GM18505 (cell line): ENCODE data around the gene IL2RA.
A peak's percentile ranks its signal among the peaks of the same experiment; 100 is the strongest.

ENCODE experiments used
- ATAC-seq: cut with Tn5 transposase; IDR thresholded peaks from one replicate; pipeline ENCODE4 v1.9.1; 2021; ENCODE audit not compliant: unreplicated experiment
- POLR2A ChIP-seq: IDR thresholded peaks from 4 replicates; pipeline ENCODE4 v1.6.1; 2011; ENCODE audit warnings: borderline replicate concordance; ENCODE audit not compliant: insufficient read depth, insufficient read length; ENCODE audit errors: extremely low read depth

IL2RA gene

DNA sequence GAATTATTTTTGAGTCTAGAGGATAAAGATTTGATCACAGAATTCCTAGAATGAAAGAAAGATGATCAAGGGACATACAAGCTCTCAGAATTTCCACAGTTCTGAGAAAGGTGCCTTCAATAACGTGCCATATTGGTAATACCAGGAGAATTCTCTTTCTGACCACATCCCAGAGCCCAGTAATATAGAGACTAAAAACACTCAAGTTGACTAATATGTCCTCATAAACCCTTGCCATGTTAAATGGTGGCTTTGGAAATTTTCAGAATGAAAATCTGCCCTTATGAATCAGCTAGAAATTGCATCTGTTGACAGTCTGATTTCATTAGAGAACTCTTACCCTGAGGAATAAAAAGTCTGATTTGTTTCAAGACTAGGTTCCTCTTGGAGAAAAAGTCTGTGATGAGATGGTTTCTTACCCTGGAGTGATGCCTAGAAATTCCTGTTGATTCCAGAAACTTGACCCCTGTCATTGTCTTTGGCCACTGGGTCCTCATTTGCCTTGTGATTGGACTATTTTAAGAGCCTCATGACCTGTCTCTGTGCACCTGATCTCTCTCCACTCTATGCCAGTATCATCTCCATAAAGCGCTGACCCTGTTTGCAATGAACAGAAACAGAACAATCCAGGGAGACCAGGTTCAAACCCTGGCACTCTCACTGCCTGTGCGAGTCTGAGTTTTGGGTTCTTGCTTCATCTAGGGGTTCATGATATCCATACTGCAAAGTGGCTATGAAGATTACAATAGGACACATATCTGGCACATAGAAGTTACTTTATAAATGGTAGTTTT, 3.3 kb downstream of the IL2RA start:
- no peak for TF ChIP-seq POLR2A
- ATAC-seq = no peak

DNA sequence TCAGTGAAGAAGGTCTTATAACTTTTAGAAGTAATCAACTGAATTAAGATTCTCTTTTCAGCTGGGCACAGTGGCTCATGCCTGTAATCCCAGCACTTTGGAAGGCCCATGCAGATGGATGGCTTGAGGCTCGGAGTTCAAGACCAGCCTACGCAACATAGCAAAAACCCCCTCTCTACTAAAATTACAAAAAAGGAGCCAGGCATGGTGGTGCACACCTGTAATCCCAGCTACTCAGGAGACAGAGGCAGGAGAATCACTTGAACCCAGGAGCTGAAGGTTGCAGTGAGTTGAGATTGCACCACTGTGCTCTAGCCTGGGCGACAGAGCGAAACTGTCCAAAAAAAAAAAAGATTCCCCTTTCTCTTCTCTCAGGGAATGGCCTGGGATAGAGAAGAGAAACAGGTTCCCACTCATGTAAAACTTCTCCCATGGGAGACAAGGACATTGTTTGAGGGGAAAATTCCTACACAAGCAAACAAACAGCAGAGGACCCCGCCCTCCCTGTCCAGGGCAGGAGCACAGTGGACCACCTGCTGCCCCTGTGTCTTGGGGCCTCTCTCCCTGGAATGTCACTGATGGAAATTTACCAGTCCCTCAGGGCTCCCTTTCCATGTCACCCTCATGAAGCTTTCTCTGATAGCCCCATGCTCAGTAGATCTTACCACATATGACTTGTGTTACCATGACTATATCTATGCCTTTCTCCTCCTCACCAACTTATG, 5.6 kb downstream of the IL2RA start:
- no peak for ATAC-seq
- TF ChIP-seq POLR2A = no peak

DNA sequence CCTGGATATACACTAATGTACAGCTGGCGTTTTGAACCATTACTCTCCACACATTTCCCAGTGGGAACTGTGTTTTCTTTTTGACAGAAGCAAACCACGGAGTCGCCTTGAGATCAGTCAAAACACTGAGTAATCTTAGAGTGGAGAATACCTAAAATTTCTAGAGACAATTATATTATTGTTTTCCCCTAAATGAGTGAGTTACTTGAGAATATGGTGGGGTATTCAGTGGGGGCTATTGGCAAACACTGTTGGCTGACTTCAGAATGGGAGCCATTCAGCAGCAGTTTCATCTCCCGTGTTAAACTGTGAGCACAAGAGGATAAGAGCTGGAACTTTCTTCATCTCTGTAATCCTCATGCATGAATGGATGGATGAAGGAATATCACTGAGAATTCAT, 6.2 kb downstream of the IL2RA start:
- TF ChIP-seq POLR2A = no peak

DNA sequence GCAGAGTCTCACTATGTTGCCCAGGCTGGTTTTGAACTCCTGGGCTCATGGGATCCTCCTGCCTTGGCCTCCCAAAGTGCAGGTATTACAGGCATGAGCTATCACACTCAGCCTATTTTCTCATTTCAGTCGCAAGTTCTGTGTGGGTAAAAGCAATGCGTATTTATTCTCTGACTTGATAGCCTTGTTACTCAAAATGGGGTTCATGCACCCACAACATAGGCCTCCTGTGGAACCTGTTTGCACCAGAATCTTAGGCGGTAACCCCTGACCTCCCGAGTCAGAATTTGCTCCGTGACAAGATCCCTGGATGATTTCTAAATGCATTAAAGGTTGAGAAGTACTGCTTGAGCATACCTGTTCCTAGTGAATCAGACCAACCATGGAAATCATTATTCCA, 7.3 kb downstream of the IL2RA start:
- ATAC-seq = no peak

More for the DNA sequence above, 6.2 kb downstream of the IL2RA start:
- ATAC-seq = no peak

DNA sequence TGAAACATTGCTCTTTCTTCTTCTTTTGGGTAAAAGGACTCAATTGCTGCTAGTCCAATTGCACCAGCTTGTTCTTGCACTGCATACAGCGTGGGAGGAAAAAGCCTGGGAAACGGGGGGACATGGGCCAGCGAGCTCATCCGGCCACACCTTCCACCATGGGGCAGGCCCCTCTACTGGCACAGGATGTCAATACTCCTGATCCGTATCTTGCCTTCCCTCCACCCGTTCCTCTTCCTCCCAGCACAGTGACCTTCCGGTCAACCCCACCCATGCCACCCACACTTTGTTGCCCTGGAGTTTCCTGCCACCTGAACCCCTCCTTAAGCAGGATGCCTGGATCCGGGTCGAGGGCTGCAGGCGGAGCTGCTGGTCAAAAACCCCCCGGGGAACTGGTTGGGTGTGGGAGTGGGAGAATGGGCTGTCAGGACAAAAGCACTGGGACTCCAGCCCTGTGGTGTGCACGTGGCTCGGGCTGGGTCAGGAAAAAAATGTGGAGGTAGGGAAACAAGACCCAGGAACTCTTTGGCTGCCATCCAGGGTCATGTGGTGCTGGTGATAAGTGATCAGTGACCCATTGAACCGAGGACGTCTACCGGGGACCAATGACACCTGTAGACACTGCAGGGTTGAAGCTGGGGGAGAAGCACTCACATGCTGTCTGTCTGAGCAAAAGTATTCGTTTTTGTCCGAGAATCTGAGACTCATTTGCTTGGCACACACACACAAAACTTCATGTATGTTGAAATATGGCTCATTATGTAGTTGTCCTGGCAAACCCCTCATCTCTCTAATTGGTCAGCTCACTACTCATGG, 8.1 kb downstream of the IL2RA start:
- ATAC-seq = no peak
- TF ChIP-seq POLR2A = no peak

More for the DNA sequence above, 7.3 kb downstream of the IL2RA start:
- no peak for TF ChIP-seq POLR2A

GRCh38 chr10:6053303-6053702, 8.9 kb downstream of the IL2RA start:
- TF ChIP-seq POLR2A = no peak
- ATAC-seq = no peak

DNA sequence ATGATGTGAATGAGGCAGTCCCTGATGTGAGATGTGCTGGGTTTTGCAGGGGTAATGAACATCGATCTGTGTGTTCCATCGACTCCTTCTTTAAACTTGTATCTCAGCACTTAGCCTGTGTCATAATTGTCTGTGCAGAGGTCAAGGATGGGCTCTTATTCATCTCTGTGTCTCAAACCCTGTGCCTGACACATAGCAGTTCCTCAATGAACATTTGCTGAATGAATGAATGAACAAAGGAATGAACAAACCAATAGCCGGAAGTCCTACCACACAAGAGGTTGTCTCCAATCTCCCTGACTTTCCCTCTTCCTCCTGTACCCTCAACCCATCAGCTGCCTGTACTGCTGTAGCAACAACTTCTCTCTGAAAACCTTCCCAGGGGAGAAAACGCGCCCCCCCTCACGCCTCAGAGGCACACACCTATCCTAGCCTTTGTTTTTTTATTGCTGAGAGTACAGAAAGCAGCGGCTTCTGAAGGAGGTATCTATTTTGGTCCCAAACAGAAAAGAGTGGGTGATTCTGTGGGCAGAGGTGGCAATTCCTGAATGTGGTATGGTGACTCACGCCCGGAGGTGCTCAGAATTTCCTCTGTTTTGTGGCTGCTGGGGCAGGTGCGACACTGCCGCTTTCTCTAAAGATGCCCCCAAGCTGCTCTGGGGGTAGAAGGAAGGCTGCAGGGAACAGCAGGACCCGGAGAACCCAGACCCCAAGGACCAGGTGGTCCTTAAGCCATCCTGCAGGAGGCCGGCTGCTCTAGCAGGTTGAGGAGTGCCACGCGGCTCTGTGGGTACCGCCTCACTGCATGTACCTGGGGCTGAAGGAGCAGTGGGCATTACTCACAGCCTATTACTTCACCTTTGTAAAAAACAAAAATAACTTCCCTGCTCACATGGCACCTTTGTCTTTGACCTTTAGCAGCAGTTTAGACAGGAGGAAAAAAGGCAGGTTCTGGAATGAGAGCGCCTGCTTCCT, 9.6 kb downstream of the IL2RA start:
- TF ChIP-seq POLR2A = peak; percentile 35
- ATAC-seq = no peak

DNA sequence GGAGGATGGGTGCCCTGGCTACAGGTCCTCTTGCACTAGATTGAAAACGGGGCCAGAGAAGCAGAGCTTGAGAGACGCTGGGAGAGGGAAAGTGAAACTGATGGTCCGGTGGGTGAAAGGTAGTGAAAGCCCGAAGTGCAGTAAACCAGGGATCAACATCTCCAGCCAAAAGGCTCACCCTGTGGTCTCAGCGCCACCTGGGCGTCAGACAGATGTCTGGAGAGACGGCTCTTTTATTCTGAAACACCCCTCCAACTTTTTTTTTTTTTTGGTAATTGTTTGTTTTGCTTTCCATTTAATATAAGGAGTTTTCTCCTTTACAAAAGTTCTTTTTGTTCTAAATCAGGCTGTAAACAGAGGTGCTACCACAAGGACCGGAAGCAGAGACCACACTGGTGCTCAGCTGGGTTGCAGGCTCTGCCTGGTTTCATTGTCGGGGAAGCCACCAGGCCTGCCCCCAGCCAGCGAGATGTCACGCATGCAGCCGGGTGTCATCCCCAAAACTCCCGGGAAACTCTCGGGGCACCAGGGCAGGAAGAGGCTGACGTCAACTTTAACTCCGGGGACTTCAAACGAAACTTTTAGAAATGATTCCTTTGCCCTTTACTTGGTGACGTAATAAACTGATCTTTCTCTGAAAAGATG, 11.2 kb downstream of the IL2RA start:
- ATAC-seq = peak; percentile 75
- peak; percentile 61 for TF ChIP-seq POLR2A

DNA sequence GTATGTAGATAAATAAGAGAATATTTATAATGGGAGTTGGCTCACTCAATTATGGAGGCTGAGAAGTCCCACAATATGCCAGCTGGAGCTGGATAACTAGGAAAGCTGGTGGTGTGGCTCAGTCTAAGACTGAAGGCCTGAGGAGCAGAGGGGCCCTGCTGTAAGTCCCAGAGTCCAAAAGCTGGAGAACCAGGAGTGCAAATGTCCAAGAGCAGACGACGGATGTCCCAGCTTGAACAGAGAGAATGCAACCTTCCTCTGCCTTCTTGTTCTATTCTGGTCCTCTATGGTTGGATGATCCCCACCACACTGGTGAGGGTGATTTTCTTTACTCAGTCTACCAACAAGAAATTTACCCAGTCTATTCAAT, 13.2 kb downstream of the IL2RA start:
- ATAC-seq = no peak
- TF ChIP-seq POLR2A = no peak

GRCh38 chr10:6048281-6049030, 13.7 kb downstream of the IL2RA start:
- TF ChIP-seq POLR2A = no peak
- no peak for ATAC-seq

DNA sequence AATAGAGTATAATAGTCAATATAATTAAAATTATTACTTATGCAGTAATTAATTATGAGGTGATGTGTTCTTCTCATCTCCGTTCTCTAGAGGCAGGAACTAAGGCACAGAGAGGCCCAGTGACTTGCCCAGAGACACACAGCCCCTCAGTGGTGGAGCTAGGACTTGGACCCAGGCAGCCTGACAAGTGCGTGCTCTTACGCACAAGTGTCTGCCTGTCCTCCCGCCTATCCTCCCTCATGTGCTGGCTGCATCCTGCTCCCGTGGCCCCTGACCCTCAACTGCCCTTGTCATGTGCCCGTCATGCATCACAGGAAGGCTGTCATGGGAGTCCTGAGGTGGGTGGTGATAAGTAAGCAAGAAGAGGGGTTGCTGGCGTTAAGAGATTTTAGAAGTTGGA, 14.3 kb downstream of the IL2RA start:
- no peak for TF ChIP-seq POLR2A
- no peak for ATAC-seq
